MG63 (cell line): ENCODE data around the gene CTF1. TPM values are rescaled to one million over a fixed set of nuclear protein-coding genes. Genes with fewer than 3 reads are reported as not detected.
"Not testable (repeated sequence)": the region's sequence is repeated elsewhere in the genome, so short reads cannot be mapped to it uniquely, and the experiment has no call there.

Experiments used
- DNase-seq: peaks from one replicate; pipeline ENCODE4 v3.0.0-alpha.2; 2020
- H3K27me3 ChIP-seq: fragments of 250-450 bp; sonication (Bioruptor Pico); 2 replicates; pipeline ENCODE4 v1.5.1; 2020; ENCODE audit warnings: mild to moderate bottlenecking, moderate library complexity
- H3K36me3 ChIP-seq: fragments of 250-450 bp; sonication (Bioruptor Pico); 2 replicates; pipeline ENCODE4 v1.5.1; 2020; ENCODE audit warnings: mild to moderate bottlenecking, moderate library complexity
- H3K4me3 ChIP-seq: fragments of 250-450 bp; sonication (Bioruptor Pico); 2 replicates; pipeline ENCODE4 v1.5.1; 2020; ENCODE audit warnings: mild to moderate bottlenecking, moderate library complexity
- H3K9me3 ChIP-seq: fragments of 250-450 bp; sonication (Bioruptor Pico); 2 replicates; pipeline ENCODE4 v1.5.1; 2020; ENCODE audit warnings: mild to moderate bottlenecking, moderate library complexity
- total RNA-seq: library from RNA; depleted of rRNA; stranded (reverse); fragments of >200 nt; shearing (Covaris generic); gene quantifications from 2 replicates; pipeline ENCODE4 v1.2.3, GENCODE V29; 2014; ENCODE audit warnings: low replicate concordance

CTF1 gene
- total RNA-seq, 1 experiment from 2014 or later, result not detected

DNA sequence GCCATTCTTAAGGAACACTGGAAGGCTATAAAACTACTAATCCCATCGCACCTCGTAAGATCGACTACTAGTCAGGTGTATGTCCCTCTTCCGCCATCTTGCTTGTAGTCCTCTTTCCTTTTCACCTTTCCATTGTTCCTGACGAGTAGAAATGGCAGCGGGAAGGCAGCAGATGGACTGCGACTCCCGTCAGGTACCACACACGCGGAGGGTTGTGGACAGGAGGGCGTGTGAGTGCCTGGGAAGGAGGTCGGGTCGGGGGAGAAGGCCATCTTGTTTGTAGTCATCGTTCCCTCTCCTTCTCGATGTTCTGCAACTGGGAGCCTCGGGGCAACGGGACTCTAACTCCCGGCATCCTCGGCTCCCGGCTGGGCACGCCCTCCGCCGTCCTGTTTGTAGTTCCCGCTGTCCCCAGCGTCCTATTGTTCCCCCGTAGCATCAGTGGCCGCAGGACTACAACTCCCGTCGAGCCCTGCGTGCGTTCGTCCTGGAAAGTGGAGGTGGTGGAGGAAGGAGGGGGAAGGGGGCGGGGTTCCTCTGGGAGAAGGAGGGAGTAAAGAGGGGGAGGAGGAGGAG is 26.6 kb downstream of the CTF1 start:
- H3K36me3 ChIP-seq, result peaks cover 24% of the 10 kb centered on the region
- peak overlapping the region; percentile 97 for H3K4me3 ChIP-seq
- peak; percentile 100 for DNase-seq
- H3K9me3 ChIP-seq, result no peaks in the 10 kb centered on the region
- H3K27me3 ChIP-seq, result no peaks in the 10 kb centered on the region

DNA sequence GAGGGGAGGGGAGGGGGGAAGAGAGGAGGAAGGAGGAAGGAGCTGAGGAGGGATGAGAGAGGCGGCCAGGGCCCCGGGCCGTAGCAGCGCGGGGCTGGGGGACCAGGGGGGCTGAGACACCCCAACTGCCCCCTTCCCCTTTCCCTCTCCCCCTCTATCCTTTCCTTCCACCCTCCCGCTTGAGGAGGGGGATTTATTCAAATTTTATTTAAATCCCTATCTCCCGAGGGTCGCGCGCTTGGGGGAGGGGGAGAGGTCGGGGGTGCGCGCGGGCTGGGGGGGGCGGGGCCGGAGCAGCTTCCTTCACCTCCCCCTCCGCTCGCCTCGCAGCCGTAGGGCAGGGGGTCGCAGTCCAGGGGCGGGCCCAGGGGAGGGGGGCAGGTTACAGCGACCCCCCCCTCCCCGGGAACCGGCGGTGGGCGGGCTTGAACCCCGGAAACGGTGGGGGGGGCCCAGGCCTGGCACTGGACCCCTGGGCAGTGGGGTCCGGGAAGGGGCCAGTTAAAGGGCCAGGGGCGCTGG is 27.2 kb downstream of the CTF1 start, which contains the start of gene FBXL19:
TSS of gene FBXL19 (plus strand) at position 19 of the 522 bp plus-strand sequence. CDS start 2,183 bp downstream, outside the sequence.
- Histone ChIP-seq H3K9me3 (no peaks in the 10 kb centered on the region), H3K27me3 (no peaks in the 10 kb centered on the region), H3K36me3 (peaks cover 24% of the 10 kb centered on the region), H3K4me3 (peak within 1 kb of the TSS; percentile 97)
- no peak for DNase-seq

DNA sequence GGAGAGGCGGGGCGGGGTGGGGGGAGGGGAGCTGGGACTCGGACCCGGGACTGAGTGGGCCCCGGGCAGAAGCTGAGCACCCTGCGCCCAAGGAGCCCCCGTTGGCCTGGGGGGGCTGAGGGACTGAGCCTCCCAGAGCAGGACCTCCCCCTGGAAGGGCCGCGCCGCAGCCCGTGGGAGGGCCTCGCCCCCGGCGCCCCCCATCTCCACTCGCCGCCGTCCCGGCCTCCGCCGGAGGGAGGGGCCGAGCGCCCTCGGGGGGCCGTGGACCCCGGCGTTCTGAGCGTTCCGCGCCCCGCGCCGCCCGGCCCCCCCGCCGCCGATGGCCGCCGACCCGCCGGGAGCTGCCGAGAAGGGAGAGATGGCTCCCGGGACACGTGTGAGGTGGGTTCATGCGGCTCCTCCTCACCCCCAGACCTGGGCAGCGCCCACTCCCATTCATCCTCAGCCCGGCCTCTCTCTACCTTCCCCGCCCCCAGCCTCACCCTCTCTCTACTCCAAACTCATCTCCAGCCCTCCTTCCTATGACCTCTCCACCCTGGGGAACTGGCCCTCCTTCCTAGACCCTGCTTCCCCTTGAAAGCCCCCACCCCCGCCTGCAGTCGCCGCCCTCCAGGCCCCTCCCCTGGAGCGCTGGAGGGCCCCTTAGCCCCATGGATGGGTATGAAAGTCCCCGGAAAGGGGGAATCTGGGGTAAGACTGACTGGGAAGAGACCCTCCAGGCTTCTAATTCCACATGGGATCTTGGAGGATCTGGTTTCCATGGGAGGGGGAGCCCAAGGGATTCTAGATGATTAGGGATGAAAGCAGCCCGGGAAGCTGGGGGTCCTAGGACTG is 27.9 kb downstream of the CTF1 start:
- H3K36me3 ChIP-seq, result peaks cover 24% of the 10 kb centered on the region
- DNase-seq, result peak; percentile 22
- H3K4me3 ChIP-seq, result peak overlapping the region; percentile 97
- H3K27me3 ChIP-seq, result no peaks in the 10 kb centered on the region
- no peaks in the 10 kb centered on the region for H3K9me3 ChIP-seq

DNA sequence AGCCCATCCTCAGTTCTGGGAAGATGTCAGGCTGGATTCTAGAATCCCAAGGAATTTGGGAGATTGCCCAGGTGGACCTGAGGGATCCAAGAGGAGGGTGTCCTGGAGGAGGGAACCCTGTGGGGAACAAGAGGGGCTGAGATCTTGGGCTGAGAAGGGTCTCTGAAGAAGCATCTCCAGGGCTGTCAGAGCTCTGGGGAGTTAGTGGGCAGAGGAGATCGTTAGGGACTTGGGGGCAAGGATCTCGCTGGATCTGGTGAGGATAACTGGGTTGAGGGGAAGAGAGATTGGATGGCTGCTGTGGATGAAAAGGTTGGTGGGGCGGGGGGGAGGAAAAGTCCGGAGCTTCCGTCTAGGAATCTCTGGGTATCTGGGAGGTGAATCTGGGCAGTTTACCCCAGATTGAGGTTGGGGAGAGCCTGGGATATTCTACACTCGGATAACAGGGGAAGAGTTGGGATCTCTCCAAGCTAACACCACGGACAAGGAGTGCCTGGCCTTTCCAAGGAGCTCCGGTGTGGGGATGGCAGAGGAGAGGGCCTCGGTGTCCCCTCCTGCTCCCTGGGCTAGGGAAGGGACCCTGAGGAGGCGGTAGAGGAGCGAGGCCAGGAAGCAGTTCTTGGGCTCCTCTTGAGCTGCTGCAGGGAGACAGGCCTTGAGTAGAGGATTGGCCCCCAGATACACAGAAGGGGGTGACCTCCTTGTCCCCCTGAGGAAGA is 28.7 kb downstream of the CTF1 start:
- DNase-seq, result no peak
- Histone ChIP-seq H3K36me3 (peaks cover 28% of the 10 kb centered on the region), H3K27me3 (no peaks in the 10 kb centered on the region), H3K9me3 (no peaks in the 10 kb centered on the region), H3K4me3 (peak overlapping the region; percentile 97)

DNA sequence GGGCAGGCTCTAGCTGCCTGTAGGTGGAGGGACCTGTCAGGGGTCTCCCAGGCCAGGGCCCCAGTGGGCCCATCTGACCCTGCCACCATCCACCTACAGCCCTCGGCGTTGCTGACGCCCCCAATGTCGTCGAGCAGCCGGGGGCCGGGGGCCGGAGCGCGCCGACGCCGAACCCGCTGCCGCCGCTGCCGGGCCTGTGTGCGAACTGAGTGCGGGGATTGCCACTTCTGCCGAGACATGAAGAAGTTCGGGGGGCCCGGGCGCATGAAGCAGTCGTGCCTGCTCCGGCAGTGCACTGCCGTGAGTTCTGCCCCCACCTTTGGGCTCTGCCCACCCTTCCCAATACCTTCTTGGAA is 29.2 kb downstream of the CTF1 start:
- Histone ChIP-seq H3K4me3 (no peak overlapping the region), H3K9me3 (no peaks in the 10 kb centered on the region), H3K27me3 (no peaks in the 10 kb centered on the region), H3K36me3 (peaks cover 26% of the 10 kb centered on the region)
- no peak for DNase-seq

DNA sequence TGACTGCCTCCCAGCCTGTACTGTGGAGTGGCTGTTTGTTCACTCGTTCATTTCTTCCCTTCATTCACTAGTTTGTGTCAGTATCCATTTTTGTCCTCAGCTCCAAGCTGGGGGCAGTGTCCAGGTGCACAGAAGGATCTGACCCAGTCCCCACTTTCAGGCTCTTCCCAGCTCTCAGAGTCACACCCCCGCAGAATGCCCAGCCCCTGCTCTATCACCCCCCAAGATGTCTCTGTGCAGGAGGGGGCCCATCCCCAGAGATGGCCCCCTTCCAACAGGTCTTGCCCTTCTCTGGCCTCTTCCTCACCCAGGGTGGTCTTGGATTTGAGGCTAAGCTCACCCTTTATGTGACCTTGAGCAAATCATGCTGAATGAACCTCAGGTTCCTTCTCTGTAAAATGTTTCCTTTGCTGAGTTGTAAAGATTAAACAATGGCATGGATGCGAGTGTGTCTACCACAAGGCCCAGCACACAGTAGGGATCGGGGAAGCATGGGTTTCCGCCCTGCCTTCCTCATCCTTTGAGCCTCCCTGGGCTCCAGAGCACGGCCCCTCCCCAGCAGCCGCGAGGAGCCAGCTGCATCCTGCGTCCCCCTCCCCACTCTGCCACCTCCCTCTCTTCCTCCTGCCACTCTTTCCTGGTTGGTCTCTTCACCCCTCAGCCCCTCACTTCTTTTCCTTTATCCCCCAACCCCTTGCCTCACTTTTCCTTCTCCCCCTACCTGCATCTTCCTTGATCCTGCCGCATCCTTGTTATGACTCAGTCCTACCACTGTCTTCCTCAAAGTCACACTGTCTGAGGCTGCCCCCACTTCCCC is 29.8 kb downstream of the CTF1 start:
- Histone ChIP-seq H3K4me3 (no peak overlapping the region), H3K27me3 (no peaks in the 10 kb centered on the region), H3K9me3 (no peaks in the 10 kb centered on the region), H3K36me3 (peaks cover 26% of the 10 kb centered on the region)
- DNase-seq, result no peak

DNA sequence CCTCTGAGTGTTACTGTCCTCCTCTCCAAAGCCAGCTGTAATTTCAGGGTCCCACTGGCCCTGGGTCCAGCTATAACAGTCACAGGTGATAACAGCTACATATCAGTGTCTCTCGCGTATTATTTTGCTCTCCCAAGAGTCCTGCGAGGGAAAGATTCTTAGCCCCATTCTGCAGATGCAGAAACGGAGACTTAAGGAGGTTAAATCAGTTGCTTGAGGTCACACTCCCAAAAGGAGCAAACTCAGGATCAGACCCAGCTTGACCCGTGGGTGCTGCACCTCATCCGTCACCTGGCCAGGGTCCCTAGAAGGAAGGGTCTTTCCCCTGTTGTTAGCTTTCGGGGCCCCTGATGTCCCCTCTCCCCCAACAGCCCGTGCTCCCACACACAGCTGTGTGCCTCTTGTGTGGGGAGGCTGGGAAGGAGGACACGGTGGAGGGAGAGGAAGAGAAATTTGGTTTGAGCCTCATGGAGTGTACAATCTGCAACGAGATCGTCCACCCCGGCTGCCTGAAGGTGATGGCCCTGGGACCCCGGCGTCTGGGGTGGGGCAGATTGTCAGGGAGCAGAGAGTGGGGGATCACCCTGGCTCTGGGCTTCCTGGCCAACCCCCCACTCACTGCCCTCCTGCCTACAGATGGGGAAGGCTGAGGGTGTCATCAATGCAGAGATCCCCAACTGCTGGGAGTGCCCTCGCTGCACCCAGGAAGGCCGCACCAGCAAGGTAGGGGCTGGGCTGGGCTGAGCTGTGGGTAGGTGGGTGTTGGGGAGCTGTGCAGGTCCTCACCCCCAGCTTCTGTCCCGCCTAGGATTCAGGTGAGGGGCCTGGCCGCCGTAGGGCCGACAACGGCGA is 30.7 kb downstream of the CTF1 start:
- Histone ChIP-seq H3K36me3 (peaks cover 29% of the 10 kb centered on the region), H3K9me3 (no peaks in the 10 kb centered on the region), H3K4me3 (no peak overlapping the region), H3K27me3 (no peaks in the 10 kb centered on the region)
- no peak for DNase-seq

DNA sequence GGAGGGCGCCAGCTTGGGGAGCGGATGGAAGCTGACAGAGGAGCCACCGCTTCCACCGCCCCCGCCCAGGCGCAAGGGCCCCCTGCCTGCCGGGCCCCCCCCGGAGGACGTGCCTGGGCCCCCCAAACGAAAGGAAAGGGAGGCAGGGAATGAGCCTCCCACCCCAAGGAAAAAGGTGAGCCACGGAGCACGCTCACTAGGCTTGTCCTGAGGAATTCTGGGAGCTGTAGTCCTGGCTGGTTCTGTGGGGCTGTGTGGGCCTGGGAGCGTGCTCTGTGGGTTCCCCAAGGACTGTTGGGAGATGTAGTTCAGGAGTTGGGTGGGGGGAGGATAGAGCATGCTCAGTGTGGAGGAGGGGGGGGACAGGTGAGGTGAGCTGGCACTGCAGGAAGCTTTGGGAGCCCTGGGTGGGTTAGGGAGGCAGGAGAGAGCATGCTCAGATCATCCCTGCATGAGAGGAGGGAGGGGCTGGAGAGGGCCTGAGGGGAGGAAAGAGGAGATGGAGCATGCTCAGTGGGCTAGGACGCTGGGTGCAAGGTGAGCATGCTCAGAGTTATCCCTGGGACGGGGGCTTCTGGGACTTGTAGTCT is 31.5 kb downstream of the CTF1 start:
- Histone ChIP-seq H3K4me3 (no peak overlapping the region), H3K9me3 (no peaks in the 10 kb centered on the region), H3K36me3 (peaks cover 34% of the 10 kb centered on the region), H3K27me3 (no peaks in the 10 kb centered on the region)
- peak; percentile 31 for DNase-seq

DNA sequence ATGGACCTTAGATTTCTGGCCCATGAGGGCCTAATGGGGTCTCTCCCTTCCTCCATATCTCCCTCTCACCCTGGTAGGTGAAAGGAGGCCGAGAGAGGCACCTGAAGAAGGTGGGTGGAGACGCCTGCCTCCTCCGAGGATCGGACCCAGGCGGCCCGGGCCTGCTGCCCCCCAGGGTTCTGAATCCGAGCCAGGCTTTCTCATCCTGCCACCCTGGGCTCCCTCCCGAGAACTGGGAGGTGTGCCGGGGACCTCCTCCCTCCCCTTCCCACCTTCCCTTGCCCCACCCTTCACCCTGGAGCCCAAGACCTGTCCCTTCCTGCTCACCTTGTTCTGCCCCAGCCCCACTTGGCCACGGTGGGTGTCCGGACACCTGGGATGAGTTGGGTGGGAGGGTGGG is 32.0 kb downstream of the CTF1 start:
- no peak for DNase-seq
- Histone ChIP-seq H3K4me3 (no peak overlapping the region), H3K36me3 (peaks cover 36% of the 10 kb centered on the region), H3K27me3 (no peaks in the 10 kb centered on the region), H3K9me3 (no peaks in the 10 kb centered on the region)

DNA sequence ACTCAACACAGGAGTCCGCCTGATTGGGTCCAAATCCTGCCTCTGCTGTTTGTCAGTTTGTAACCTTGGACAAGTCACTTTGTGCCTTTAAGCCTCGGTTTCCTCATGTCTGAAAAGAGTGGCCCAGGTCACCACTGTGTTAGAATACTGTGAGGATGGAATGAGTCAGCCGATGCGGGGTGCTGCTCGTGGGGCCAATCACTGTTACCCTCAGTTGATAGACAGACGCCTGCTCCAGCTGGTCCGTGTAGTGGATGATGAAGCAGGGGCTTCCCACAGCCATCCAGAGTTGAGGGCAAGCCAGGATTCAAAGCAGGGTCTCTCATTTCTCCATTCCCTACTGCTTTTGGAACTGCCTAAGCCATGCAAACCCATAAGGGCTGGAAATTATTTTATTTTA is 32.8 kb downstream of the CTF1 start:
- H3K9me3 ChIP-seq, result no peaks in the 10 kb centered on the region
- H3K4me3 ChIP-seq, result no peak overlapping the region
- no peak for DNase-seq
- H3K36me3 ChIP-seq, result peaks cover 40% of the 10 kb centered on the region
- no peaks in the 10 kb centered on the region for H3K27me3 ChIP-seq

DNA sequence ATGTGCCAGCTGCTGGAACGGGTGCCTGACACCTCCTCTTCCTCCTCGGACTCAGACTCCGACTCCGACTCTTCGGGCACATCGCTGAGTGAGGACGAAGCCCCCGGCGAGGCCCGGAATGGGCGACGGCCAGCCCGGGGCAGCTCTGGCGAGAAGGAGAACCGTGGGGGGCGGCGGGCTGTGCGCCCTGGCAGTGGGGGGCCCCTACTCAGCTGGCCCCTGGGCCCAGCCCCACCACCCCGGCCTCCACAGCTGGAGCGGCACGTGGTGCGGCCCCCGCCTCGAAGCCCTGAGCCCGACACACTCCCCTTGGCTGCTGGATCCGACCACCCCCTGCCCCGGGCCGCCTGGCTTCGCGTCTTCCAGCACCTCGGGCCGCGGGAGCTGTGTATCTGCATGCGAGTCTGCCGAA is 33.8 kb downstream of the CTF1 start:
- Histone ChIP-seq H3K9me3 (no peaks in the 10 kb centered on the region), H3K27me3 (no peaks in the 10 kb centered on the region), H3K36me3 (peaks cover 46% of the 10 kb centered on the region), H3K4me3 (no peak overlapping the region)
- DNase-seq, result no peak

DNA sequence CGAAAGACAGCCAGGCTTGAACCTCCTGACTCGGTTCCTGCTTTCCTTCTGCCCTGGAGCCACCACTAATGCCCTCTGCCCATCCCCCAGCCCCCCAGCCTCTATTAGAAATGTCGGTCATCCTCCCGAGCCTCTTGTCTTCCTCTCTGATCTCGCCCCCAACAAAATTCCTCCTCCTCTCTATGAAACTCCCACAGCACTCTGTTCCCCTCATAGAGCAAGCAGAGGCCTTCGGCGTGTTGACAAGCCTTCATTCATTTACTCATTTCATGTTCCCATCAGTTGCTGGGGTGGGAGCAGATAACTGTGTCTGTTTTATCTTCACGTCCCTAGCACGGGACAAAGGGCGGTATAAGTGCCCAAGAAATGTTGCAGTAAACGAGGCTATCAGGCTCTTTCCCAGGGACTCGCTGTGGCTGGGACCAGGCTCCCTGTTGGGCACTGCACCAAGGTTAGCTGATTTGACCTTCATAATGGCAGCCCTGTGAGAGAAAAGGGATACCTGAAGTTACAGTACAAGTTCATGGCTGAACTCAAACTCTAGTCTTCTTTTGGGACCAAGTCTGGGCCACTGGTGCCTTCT is 34.7 kb downstream of the CTF1 start:
- no peak for DNase-seq
- Histone ChIP-seq H3K9me3 (no peaks in the 10 kb centered on the region), H3K4me3 (no peak overlapping the region), H3K27me3 (no peaks in the 10 kb centered on the region), H3K36me3 (peaks cover 53% of the 10 kb centered on the region)

DNA sequence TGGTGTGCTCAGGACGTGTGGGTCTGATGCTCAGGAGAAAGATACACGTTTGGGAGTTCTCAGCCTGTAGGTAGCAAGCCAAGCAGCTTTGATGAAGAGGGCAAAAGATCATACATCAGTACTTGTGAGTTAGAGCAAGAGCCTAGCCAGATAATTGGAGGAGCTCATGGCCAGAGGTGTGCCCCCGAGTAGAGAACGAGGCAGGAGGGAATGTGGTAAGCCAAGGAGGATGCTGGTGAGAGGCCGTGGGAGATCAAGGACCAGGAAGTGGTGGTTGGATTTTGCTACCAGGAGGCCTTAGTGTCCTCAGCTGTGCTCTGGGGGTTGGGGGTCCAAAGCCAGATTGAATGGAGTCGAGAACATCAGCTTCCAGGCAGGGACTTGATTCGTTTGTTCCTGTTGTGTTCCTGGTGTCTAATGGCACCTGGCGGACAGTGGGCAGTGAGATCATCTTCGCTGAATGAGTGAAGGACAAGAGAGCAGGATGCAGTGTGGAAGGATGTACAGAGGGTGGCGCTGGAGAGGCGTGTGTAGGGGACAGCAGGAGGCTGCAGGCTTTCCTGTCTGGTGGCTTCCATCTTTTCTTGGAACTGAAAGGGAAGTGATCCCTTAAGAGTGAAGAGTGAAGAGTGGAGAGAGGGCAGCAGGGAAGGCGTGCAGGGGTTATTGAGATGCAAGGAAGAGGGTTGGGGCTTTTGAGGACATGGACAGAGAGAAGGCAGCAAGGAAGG is 38.6 kb downstream of the CTF1 start:
- Histone ChIP-seq H3K4me3 (no peak overlapping the region), H3K9me3 (no peaks in the 10 kb centered on the region), H3K36me3 (peaks cover 61% of the 10 kb centered on the region), H3K27me3 (no peaks in the 10 kb centered on the region)
- DNase-seq, result no peak

DNA sequence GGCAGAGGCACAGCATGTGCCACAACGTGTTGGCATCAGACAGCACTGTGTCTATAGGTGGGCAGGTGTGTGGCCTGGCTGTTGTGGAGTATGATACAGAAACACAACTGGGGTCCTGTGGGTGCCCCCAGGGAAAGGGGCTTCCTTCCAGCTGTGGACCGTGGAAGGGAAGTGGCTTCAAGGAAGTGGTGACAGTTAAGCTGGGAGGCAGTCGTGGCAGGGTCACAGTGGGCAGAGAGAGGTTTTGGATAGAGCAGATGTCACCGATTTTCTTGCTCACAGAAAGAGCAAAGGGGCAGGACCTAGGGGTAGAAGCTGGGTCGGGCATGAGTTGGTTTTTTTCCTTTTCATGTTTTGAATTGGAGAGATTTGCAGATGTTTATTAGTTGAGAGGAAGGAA is 41.3 kb downstream of the CTF1 start:
- H3K27me3 ChIP-seq, result no peaks in the 10 kb centered on the region
- H3K4me3 ChIP-seq, result no peak overlapping the region
- peaks cover 64% of the 10 kb centered on the region for H3K36me3 ChIP-seq
- DNase-seq, result no peak
- no peaks in the 10 kb centered on the region for H3K9me3 ChIP-seq

DNA sequence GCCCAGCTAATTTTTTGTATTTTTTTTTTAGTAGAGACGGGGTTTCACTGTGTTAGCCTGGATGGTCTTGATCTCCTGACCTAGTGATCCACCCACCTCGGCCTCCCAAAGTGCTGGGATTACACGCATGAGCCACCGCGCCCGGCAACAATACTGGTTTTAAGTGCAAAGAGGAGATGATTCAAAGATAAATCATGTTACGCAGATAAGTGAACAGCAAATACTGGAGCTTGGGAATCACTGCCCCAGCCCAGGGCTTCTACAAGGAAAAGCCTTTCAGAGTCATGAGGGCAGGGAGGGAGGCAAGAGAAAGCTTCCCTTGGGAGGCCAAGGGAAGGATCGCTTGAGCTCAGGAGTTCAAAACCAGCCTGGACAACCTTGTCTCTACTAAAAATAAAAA is 43.2 kb downstream of the CTF1 start:
- not testable (repeated sequence) for H3K27me3 ChIP-seq, H3K4me3 ChIP-seq, DNase-seq, H3K9me3 ChIP-seq
- peaks cover 71% of the 10 kb centered on the region for H3K36me3 ChIP-seq
